ENCODE results near the gene NEK10.

NEK10 gene

DNA sequence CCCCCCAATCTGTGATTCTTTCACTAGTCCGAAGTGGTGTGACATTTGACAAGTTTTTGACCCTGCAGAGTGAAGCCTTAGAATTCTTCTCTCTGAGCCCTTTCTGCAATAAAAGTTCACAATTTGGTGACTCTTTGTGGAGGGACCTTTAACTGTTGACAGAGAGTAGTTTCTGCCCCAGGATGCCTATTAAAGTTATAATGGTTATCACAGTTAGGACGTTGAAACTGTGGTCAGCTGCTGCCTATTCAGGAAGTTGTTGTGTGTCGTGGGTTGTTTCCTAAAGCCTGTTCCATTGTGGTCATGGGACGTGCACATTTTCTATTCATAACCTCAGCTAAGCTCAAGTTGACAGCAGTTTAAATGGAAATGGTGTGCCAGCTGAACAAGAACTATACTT is 274.5 kb downstream of the NEK10 start:
- peak in 1 of 2 donors; percentile 2 for DNase-seq

DNA sequence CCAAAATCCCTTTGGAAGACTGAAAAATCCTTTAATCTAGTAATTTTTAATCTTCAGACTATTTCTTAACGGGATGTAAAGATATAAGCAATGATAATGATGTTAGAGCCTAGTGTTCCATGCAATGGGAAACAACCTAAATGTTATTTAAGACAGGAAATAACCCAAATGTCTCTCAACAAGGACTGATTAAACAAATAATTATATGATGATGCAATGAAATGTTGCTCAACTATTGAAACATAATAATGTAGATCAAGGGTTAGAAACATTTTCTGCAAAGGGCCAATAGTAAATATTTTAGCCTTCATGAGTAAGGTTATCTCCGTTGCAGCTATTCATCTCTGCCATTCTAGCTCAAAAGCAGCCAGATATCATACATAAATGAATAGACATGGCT is 275.4 kb downstream of the NEK10 start:
- no peak for DNase-seq

DNA sequence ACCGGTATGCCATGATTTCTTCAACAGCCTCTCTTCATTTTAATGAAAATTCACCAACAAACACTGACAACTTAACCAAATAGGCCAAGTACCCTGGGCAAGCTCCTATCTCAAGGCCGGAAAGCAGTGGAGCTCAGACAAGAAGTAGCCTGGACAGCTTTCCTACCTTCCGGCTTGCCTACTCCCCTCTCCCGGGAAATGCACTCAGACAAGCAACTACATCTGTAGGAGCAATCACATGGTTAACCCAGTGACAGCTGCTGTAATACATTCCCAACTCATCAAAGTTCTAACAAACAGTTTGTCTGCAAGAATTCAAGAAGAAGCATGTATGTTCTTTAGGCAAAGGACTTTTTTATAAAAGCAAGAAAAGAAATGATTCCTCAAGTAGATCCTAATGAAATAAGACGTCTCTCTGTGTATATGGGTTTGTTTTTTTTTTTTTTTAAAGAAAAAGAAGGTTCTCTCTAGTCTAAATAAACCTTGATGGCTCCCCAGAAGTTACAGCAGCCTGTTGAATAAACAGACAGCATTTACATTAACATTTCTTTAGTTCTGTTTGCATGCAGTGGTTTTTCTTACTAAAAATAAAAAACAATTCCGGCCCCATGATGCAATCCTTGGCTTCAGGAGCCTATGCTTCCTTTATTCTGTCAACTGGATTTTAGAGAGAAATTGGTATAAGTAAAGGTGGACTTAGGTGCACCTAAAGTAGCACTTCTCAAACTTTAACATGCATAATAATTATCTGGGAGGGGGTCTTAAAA is 278.7 kb downstream of the NEK10 start:
- no peak for DNase-seq

DNA sequence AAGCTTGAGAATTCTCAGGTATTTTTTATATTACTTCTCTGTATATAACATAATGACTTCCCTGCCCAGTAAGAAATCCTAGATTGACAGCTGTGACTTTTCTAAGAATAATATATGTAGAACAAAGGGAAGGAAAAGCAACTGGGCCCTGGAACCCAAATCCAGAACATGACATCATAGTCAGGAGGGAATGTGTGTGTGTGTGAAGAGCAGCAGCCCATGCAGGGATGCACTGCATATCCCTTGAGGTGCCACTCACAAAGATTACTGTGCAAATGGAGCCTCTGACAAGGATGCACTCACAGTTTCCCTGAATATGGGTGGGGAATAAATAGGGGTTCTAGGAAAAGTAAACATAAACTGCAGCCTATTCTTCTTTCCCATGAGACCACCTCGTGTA is 279.5 kb downstream of the NEK10 start:
- DNase-seq = no peak

DNA sequence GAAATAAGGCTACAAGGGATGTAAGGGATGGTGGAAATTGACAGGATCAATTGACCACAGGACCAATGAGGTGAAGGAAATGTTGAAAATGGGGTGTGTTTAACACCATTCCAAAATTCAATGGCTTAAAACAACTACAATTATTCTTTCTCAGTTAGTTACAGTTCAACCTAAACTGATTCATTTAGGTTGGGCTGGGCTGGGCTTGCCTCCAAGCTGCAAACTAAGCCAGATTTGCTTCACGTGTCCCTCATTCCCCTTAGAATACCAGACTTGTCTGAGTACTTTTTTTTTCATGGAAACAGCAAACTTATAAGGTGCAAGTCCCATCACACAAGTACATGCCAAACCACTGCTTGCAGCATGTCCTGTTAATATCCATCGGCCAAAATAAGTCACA is 280.1 kb downstream of the NEK10 start:
- no peak for DNase-seq

DNA sequence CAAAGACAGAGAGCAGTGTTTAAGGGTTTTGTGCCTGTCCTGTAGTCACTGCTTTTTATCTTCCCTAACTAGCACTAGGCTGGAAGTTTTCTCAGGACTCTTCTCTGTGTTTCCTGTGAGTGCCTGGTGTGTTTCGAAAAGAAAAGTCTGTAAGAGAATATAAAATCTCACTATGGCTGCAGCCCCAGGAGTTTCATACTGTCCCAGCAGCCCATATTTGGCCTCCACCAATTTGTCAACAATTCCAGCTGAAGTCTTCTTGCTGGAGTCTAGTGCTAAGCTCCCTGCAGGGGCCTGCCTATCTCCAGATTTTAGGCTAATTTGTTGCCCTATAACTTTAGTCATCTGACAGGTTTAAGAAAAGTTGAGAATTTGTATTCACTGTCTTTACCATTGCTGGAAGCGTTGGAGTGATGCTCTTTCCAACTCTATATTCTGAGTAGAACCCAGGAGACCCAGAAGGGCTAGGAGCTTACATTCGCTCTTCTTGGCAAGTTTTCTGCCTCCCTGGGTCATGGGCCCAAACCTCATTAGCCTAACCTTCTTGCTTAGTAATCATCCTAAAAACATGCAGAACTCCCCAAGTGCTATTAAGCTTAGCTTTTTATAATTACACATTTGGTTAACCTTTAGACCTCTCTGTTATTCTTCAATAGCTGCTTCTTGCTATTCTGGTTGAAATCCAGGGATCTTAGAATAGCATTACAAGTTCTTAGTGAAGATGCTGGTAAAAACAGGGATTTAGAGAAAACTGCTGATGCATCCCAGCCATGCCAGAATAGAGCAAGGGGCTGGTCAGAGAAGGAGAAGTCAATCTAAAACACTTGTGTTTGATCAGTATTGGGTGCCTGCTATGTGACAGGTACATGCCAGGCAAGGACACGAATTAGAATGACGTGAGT is 283.1 kb downstream of the NEK10 start:
- no peak for DNase-seq

DNA sequence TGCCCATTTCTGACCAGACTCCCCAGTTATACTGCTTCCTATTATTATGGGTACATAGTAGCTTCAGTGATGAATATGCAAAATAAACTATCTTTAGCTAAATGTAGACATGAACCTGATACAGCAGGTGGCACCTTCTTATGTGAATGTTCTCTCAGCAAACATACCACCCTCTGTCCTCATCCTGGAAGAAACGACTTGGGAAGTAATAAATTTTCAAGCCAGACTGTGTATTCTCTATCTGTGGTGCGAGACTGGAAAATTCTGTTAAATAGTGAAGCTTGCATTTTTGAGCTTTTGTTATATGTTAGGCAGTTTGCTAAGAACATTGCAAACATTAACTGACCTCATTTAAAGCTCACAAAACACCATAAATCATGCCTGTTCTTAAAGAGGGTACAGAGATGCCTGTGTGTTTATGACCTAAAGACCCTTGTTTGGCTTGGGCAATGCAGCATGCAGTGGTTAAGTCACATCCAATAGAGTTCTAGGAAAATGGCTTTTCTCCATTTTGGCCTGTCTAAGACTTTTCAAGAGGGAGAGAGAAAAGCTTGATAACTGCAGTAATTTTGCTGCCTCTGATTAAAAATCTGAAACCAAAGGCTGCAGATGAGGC is 287.1 kb downstream of the NEK10 start:
- no peak for DNase-seq

DNA sequence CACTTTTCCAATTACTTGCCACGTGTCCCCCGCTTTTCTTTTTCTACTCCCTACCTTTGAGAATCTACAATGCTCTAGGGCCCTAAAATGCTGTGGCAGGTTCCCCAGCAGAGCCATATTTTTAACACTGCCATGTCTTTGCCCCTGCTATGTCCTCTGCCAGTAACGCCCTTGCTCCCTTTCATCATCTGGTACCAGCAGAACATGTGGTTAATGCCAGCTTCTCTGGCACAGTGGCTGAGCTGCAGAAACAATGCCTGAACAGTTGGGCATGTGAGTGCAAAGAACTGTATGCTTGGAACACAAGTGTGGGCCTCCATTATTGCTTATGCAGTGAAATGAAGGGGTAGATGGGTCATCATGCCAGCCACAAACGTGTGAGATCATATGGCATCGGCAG is 287.6 kb downstream of the NEK10 start:
- DNase-seq = no peak

DNA sequence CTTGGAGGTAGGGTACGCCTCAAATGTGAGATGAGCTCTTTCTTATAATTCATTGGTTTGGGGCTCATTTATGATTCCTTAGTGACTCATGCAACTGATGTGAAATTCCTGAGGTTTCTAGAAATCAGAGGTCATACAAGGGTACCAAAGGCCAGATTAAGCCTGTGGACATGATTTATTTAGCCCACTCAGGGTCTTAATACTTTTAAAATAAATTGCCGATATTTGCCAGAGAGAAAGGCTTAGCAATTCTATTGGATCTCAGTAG is 289.0 kb downstream of the NEK10 start:
- DNase-seq = no peak

DNA sequence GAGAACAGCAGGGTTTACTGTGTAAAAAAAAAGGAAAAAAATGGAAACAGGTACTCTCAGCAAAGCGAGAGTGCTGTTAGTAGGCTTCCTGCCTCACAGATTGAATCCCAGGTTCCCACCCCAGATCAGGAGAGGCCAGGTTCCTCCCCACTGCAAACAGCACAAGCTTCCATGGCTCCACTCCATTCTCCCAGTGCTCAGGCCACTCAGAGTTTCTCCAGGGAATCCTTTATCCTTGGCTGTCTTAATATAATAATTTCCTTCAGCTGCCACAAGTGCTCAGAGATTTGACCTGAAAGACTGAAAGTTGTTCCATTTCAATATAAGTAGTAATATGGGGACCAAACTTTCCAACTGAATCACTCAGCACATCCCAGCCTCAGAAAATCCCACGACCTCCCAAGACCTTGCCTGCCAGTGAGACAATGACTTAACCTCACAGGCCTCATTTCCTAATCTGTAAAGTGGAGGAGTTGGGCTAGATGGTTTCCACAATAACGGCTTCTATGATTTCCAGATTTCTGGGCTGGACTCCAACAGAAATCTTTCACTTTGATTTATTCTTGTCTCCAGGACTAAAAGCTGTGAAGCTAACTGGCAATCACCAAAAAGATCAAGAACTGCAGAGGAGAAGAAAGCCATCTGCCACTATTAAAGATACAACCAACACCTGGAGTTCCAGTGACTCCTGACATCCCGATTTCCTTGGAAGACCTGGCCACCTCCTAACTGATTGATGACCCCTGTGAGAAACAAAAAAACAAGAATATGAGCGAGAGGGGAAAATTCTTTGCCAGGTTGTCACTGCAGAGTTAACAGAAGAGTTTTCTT is 289.5 kb downstream of the NEK10 start:
- DNase-seq = no peak

DNA sequence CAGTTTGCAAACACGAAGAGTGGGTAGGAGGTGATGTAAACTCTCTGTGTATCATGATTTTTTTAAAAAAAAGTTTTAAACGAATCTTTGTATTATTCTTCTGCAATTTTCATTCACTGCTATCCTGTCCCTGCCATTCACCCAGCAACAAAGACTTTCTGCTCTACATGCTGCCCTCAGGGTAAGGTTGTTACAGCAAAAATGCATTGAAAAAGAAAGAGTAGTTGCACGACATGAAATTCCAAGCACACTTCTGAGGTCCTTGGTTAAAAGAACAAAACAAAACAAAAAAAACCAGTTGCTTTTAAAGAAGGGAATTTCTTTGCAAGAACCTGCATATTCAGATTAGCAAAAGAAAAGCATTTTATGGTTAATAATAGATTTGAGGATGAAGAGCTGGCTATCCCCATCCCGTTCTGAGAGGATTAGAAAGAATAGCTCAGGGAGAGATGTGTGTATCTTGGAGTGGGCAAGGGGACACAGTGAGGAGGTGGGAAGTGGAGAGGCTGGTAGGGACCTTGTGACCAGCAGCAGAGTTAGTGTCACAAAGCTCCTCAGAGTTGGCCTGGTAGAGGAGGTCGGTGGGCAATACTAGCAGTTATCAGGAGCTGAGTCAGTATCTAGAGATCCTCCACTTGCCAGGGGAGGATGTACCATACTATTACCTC is 290.8 kb downstream of the NEK10 start:
- no peak for DNase-seq

DNA sequence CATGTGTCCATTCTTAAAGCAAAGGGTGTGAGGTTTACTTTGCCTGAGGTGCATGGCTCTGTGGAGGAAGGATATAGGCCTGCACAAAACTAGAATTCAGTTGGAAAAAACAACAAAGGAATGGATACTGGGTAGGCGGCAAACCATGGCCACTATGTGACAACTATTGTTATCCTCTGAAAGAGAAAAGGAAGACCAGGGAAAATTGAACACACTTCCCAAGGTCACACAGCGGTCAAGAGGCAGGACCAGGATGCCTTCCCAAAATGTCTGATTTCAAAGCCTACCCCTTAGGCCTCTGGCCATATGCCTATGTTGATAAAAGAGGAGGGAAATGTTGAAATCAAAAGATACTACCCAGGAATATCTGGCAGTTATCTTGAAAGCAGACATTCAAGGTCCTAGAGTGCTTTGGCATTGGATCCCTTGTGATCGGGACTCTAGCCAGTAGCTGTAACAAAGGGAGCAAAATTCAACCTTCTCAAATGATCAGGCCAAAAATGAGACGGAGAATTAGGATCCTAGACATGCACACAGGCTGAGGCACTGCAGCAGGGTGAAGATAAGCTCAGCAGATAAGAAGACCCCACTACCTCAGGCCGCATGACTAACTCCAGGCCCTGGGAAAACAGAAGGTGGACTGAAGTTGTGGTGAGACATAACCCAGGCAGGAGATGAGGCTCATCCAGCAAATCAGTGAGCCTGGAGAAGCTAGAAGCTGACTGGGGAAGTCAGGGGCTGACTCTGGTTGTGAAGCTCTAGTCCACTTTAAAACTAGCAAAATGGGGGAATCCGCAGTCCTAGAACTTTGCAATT is 292.2 kb downstream of the NEK10 start:
- no peak for DNase-seq

DNA sequence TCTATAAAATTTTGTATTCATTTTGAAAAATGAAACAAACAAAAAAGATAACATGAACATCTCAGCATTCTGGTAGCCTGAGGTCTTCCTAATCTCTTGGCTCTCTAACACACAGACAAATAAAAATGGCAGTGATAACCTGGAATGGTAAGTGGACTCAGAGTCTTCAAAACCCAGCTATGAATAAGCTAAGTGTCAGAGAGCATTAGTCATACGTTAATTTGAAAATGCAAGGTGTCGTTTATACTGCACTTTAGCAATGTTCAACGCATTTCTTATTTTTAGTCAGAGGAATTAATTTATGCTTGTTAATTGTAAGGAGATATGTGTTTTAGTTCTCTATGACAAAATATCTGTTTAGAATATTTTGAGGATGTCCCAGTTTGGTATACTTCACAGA is 294.3 kb downstream of the NEK10 start:
- no peak for DNase-seq

DNA sequence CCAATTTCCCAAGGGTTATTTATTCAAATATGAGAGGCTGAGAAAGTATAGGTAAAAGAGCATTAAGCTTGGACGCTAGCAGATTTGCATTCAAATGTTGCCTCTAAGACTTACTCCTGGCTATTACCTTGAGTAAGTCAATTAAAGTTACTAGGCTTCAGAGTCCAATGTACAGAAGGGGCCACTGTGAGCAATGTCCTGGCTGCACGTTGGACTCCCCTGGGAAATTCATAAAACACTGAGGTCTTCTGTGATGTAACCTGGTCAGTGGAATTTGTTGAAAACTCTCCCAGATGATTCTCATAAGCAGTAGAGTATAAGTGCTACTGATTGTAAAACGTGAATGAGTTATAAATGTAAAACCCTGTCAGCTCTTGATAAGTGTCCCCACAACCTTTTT is 295.3 kb downstream of the NEK10 start:
- DNase-seq = no peak

DNA sequence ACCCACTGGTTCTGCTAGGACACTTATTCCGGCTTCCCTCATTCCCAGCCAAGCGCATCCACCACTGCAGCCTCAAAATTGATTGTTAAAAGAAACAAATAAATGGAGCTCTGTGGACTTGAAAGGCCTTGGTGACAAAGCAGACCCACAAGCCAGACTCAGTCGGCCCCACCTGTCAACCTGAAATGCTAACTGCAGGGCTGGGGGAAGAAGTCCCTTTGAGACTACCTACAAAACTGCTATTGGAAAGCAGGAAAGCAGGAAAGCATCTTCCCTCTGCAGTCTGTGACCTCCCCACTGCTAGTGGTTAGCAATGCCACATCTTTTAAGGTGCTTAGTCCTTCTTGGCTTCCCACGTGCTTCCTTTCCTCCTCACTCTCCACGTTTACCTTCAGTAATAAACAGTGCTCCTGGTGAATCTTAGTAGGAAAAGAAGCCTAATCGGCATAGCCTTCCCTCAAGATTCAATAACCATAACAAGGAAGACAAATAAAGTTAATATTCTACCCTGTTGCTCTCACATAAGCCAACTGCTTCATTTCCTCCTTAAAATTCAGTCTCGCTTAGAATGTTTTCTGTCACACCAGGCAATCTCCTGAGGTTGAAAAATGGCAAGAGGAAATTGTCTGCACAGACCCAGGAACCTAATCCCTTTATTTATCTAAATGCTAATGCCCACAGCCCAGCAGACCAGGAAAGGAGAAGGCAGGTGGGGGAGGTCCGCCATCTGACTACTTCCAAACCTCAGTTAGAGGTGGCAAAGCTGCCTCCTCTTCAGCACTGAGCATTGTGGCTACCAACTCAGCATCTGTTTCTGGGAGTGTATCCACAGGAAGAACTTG is 296.2 kb downstream of the NEK10 start:
- no peak for DNase-seq

DNA sequence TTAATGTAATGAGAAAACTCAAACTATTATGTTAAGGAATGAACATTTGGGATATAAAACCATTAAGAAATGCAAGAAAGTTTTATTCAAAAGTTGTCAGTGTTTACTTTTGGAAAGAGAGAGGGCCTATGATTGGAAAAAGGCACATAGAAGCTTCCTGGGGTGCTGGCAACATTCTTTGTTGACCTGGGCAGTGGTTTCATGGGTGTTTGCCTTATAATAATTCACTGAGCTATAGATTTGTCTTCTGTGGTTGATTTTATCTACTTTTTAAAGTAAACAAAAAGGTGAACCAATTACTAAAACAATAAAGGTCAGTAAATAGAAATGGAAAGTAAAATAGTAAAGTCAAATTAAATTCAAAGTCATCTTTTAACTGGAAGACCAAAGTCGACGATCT is 308.8 kb downstream of the NEK10 start:
- DNase-seq = no peak
